Prostate gland (tissue), 2 donors: ENCODE data around the gene CACNA1S. TPM values are rescaled to one million over a fixed set of nuclear protein-coding genes. Genes with fewer than 3 reads are reported as not detected.

Source experiments
- DNase-seq: peaks from one replicate; pipeline ENCODE4 v3.0.0-alpha.2; 2019; ENCODE audit warnings: low spot score
- H3K27ac ChIP-seq, 2 donors: fragments of 200-600 bp; sonication (generic); 2 replicates each; pipeline ENCODE4 v1.5.1; 2017 to 2019
- H3K27me3 ChIP-seq: fragments of 200-600 bp; sonication (generic); replicated peaks from 2 replicates; pipeline ENCODE4 v1.5.1; 2019; ENCODE audit not compliant: insufficient read depth
- H3K36me3 ChIP-seq, 2 donors: fragments of 200-600 bp; sonication (generic); 1 replicate in 1 of 2; 2 replicates in 1 of 2; pipeline versions ENCODE4 v1.5.1 to v1.8.1; 2017 to 2019
- H3K4me1 ChIP-seq: fragments of 200-600 bp; sonication (generic); replicated peaks from 2 replicates; pipeline ENCODE4 v1.5.1; 2019
- H3K4me3 ChIP-seq, 2 donors: fragments of 200-600 bp; sonication (generic); 2 replicates each; pipeline ENCODE4 v1.5.1; 2017 to 2019
- H3K9me3 ChIP-seq: fragments of 200-600 bp; sonication (generic); 2 replicates; pipeline ENCODE4 v1.5.1; 2017
- POLR2A ChIP-seq: fragments of 450-650 bp; IDR thresholded peaks from one replicate; pipeline ENCODE4 v1.6.1; 2016; ENCODE audit warnings: antibody characterized with exemption, mild to moderate bottlenecking
- POLR2AphosphoS5 ChIP-seq: sonication (generic); formaldehyde crosslinking; IDR thresholded peaks from one replicate; pipeline ENCODE4 v1.6.1; 2017; ENCODE audit warnings: antibody characterized with exemption
- WGBS: methylation state at CpG from one replicate; pipeline ENCODE4 v1.1.5; 2018; 5-methylcytosine and 5-hydroxymethylcytosine counted together
- intact Hi-C: fragments of 100-400 bp; cut with DNase I; formaldehyde crosslinking; loops from one replicate; pipeline ENCODE4 v1.14.2; 2022
- total RNA-seq, 2 donors: library from RNA; depleted of rRNA; stranded (reverse); fragments of >200 nt; gene quantifications; one replicate each; pipeline ENCODE4 v1.1.0, GENCODE V29; 2016
- TF ChIP-seq, protein P1 (sequence below), 4 experiments: fragments of 200-600 bp in 2 of 4; fragments of 450-650 bp in 2 of 4; sonication (generic) in 2 of 4; IDR thresholded peaks; 1 replicate in 3 of 4; 2 replicates in 1 of 4; pipeline ENCODE4 v1.5.1; 2016 to 2019; ENCODE audit warnings: antibody characterized with exemption in 4 of 4, mild to moderate bottlenecking in 2 of 4, moderate library complexity in 2 of 4

CACNA1S gene
- total RNA-seq, 2 donors from 2014 or later = 0.55 TPM; not detected in 1

DNA sequence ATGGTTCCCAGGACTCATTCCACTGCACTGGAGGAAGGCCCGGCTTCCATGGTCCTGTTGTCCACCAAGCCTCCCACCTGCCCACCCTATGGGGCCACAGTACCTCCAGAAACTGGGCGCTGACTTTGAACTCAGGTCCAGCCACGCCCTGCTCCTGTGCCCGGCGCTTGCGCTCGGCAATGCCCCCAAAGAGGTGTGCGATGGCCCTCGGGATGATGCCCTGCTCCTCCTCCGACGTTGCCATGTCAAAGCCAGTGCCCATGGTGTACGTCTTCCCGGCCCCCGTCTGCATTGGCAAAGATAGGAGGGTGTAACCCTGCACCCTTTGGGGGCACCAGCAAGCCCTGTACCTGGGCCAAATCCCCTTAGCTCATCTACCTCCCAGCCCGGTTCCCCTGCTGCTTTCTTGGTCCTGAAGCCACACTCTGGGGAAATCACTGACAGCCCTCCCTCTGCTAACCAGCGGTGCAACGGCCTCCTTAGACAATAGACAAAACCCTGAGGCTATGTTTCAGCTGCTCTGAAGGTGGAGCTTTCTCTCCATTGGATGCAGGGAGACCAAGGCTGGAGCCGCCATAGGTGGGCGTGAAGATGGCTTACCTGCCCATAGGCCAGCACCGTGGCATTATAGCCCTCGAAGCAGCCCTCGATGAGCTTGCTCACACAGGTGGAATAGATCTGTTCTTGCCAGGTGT is 103.4 kb downstream of the CACNA1S start:
- no peaks in the 10 kb centered on the region for H3K9me3 ChIP-seq
- H3K27me3 ChIP-seq = no peaks in the 10 kb centered on the region
- intact Hi-C loops = no loop called here
- TF ChIP-seq POLR2A = no peak
- no peaks in the 10 kb centered on the region for H3K36me3 ChIP-seq
- DNase-seq = no peak
- no peaks in the 10 kb centered on the region for H3K4me1 ChIP-seq
- no peak overlapping the region for H3K4me3 ChIP-seq
- 85% methylated on average over 22 of the region's 22 CpGs for WGBS
- no peak overlapping the region for H3K27ac ChIP-seq

DNA sequence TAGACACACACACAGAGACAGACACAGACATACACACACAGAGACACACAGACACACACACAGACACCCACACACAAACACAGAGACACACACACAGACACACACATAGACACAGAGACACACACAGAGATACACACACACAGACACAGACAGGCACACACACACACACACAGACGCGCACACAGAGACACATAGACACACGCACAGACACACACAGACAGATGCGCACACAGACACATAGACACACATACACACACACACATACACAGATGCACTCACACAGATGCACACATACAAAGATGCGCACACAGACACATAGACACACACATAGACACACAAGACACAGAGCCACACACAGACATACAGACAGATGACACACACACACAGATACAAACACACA is 104.7 kb downstream of the CACNA1S start:
- DNase-seq = no peak
- Histone ChIP-seq H3K36me3 (no peaks in the 10 kb centered on the region), H3K27me3 (no peaks in the 10 kb centered on the region), H3K27ac (no peak overlapping the region), H3K4me3 (no peak overlapping the region), H3K9me3 (no peaks in the 10 kb centered on the region), H3K4me1 (no peaks in the 10 kb centered on the region)
- intact Hi-C loops = no loop called here
- WGBS = 100% methylated on average over 5 of the region's 5 CpGs
- TF ChIP-seq POLR2AphosphoS5 = no peak
- no peak for TF ChIP-seq POLR2A
- TF ChIP-seq, protein P1, sequence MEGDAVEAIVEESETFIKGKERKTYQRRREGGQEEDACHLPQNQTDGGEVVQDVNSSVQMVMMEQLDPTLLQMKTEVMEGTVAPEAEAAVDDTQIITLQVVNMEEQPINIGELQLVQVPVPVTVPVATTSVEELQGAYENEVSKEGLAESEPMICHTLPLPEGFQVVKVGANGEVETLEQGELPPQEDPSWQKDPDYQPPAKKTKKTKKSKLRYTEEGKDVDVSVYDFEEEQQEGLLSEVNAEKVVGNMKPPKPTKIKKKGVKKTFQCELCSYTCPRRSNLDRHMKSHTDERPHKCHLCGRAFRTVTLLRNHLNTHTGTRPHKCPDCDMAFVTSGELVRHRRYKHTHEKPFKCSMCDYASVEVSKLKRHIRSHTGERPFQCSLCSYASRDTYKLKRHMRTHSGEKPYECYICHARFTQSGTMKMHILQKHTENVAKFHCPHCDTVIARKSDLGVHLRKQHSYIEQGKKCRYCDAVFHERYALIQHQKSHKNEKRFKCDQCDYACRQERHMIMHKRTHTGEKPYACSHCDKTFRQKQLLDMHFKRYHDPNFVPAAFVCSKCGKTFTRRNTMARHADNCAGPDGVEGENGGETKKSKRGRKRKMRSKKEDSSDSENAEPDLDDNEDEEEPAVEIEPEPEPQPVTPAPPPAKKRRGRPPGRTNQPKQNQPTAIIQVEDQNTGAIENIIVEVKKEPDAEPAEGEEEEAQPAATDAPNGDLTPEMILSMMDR (IDR thresholded peaks at IDR 0.05) = no peak

DNA sequence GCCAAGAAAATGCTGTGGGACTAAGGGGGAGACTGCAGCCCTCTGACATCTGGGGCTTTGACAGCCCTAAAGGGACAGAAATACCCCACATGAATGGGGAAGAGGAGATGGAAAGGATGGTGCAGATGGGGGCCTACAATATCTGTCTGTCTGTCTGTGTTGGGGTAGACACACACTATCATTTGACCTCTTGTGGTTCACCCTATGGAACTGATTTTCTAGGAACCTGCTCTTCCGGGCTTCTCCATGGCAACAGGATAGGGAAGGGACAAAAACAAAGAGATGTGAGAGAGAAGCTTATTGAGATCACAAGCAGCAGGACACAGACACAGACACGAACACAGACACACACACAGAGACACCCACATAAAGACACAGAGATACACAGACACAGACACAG is 105.8 kb downstream of the CACNA1S start:
- WGBS = 48% methylated on average over 2 of the region's 2 CpGs
- TF ChIP-seq, protein P1 (IDR thresholded peaks at IDR 0.05) = no peak
- TF ChIP-seq POLR2AphosphoS5 = no peak
- no peak for TF ChIP-seq POLR2A
- no peak for DNase-seq
- Histone ChIP-seq H3K27me3 (no peaks in the 10 kb centered on the region), H3K4me1 (no peaks in the 10 kb centered on the region), H3K36me3 (no peaks in the 10 kb centered on the region), H3K9me3 (no peaks in the 10 kb centered on the region), H3K27ac (no peak overlapping the region), H3K4me3 (no peak overlapping the region)
- intact Hi-C loops = no loop called here

DNA sequence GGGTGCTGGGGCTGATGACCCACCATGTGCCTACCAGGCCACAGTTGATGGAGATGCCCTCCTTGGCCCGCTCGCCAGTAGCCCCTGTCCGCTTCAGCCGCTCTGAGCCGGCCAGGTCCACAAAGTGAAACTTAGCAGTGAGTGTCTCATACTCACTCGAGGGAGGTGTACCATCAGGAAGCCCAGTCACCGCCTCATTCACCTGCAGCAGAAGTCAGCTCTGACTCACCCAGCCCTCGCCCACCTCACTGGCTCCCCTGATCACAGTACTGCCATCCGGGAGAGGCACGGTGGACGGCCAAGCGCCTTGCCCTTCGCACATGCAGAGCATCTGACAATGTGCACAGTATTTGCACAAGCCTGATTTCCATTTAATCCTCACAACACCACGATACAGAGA is 107.5 kb downstream of the CACNA1S start:
- no peak for DNase-seq
- Histone ChIP-seq H3K9me3 (no peaks in the 10 kb centered on the region), H3K4me3 (no peak overlapping the region), H3K36me3 (no peaks in the 10 kb centered on the region), H3K27me3 (no peaks in the 10 kb centered on the region), H3K27ac (no peak overlapping the region), H3K4me1 (no peaks in the 10 kb centered on the region)
- 93% methylated on average over 14 of the region's 14 CpGs for WGBS
- TF ChIP-seq, protein P1 (IDR thresholded peaks at IDR 0.05) = no peak
- no peak for TF ChIP-seq POLR2A
- TF ChIP-seq POLR2AphosphoS5 = no peak
- intact Hi-C loops = no loop called here

DNA sequence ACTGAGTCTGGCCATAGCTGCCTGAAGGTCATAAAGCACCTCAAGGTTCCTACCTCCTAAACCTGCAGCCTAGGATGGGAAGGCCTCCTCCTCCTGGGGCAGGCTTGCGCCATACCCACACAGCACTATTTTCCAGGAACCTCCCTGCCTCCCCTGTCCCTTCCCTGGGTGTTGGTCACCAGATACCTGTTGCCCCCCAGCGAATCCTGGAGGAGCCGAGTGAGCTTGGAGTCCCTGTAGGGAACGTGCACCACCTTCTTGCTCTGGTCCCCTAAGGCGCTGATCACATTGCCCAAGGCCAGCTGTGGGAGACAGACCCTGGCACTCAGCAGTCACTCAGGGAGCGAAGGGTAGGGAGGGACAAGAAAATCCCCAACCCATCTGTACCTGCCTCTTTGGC is 108.1 kb downstream of the CACNA1S start:
- H3K27ac ChIP-seq = no peak overlapping the region
- no peaks in the 10 kb centered on the region for H3K4me1 ChIP-seq
- WGBS = 98% methylated on average over 6 of the region's 6 CpGs
- DNase-seq = no peak
- no peaks in the 10 kb centered on the region for H3K27me3 ChIP-seq
- no peak overlapping the region for H3K4me3 ChIP-seq
- no peaks in the 10 kb centered on the region for H3K9me3 ChIP-seq
- TF ChIP-seq POLR2AphosphoS5 = no peak
- TF ChIP-seq, protein P1 (IDR thresholded peaks at IDR 0.05) = no peak
- no peak for TF ChIP-seq POLR2A
- intact Hi-C loops = no loop called here
- no peaks in the 10 kb centered on the region for H3K36me3 ChIP-seq
